WI38 (cell line): ENCODE measurements around the gene ERRFI1.

Experiments used
- H3K4me3 ChIP-seq: 2 replicates; pipeline ENCODE4 v1.5.1; 2011; ENCODE audit warnings: low read depth, mild to moderate bottlenecking, control low read depth, low read length
- TF ChIP-seq, protein P1 (sequence below): IDR thresholded peaks from 2 replicates; pipeline ENCODE4 v1.5.1; 2012; ENCODE audit warnings: low read depth, mild to moderate bottlenecking, control low read depth, low read length

The ERRFI1 gene

GRCh38 chr1:8021676-8022266 is 4.3 kb downstream of the ERRFI1 start:
- TF ChIP-seq, protein P1, sequence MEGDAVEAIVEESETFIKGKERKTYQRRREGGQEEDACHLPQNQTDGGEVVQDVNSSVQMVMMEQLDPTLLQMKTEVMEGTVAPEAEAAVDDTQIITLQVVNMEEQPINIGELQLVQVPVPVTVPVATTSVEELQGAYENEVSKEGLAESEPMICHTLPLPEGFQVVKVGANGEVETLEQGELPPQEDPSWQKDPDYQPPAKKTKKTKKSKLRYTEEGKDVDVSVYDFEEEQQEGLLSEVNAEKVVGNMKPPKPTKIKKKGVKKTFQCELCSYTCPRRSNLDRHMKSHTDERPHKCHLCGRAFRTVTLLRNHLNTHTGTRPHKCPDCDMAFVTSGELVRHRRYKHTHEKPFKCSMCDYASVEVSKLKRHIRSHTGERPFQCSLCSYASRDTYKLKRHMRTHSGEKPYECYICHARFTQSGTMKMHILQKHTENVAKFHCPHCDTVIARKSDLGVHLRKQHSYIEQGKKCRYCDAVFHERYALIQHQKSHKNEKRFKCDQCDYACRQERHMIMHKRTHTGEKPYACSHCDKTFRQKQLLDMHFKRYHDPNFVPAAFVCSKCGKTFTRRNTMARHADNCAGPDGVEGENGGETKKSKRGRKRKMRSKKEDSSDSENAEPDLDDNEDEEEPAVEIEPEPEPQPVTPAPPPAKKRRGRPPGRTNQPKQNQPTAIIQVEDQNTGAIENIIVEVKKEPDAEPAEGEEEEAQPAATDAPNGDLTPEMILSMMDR, result no peak
- H3K4me3 ChIP-seq, result no peak overlapping the region

- TF ChIP-seq, protein P1, result no peak
- no peak overlapping the region for H3K4me3 ChIP-seq
Observed at GRCh38 chr1:8020032-8020431, 6.1 kb downstream of the ERRFI1 start.

GRCh38 chr1:8019229-8019620 is 6.9 kb downstream of the ERRFI1 start:
- TF ChIP-seq, protein P1, result no peak
- no peak overlapping the region for H3K4me3 ChIP-seq

DNA sequence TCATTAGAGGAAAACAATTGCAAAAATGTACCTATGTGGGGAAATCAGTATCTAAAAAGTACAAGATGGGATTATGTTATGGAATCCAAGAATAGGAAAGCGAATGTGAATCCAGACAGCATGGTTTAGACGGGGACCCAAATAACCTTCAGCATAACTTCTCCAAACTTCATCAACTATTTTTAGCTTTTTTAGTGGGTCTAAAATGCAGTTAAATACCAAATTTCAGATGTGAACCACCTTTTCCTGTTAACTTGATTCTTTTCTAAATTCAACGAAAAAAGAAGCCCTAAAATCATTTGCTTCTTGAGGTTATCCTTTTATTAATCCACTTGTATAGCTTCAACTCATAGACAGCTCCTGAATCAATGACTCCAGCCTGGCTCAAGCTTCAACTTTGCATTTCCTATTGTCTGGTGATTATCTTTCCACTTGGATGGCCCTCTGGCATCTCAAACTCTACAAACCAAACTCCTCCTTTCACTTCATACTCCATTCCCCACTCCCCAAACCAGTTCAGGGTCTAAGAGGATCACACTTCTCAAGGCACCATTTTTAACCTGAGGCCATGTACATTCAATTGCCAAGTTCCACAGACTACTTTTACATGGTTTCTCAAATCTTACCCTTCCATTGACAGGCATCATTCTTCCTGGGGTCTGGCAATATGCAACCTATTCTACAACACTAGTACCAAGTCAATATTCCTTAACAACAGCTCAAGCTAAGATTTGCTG is 7.4 kb downstream of the ERRFI1 start:
- TF ChIP-seq, protein P1, result no peak
- no peak overlapping the region for H3K4me3 ChIP-seq

DNA sequence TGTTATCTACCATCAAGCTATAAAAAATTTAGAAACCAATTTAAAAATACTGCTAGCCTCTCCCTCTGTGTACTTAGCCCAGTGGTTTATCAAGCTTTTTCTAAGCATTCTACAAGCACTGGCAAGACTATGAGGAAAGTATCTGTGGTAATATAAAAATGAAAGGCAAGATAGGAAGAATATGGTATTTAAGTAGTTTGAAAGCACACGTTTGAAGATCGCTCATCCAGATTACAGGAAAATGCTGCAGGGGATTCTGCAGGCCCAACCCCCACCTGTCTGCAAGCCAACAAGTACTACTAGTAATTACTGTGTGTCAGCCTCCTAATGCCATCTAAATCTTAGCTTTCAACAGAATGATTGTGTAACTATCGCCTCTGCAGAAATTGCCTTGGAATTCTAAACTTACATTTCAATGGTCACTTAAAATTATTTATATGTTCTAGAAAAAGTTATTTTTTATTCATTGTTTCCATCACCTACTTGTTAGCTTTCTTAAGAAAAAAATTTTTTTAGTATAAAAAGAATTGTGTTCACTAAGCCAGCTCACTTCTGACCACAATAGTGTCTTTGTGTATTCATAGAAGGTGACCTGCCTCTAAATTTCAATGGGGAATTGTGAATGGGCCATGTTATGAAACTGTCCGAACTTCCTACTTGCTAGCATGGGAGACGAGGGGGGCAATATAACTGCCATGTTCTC is 8.5 kb downstream of the ERRFI1 start:
- no peak overlapping the region for H3K4me3 ChIP-seq
- TF ChIP-seq, protein P1, result no peak

DNA sequence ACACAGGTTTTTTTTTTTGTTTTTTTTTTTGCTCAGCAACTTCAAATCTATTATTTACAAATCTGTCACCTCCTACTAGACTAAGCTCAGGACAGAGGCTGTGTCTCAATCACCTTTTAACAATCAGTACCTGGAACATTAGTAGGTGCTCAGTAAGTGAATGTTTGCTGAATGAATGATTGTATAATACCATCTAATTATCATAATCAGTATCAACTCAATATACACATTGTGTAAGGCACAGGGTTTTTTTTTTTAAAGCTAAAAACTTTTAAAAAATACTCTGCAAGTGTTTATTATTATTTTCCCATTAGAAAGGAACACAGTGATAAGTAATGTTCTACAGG is 9.2 kb downstream of the ERRFI1 start:
- no peak overlapping the region for H3K4me3 ChIP-seq
- TF ChIP-seq, protein P1, result no peak
